HepG2 (cell line): ENCODE measurements around the gene NEK7. TPM values are rescaled to one million over a fixed set of nuclear protein-coding genes. Genes with fewer than 3 reads are reported as not detected.

Experiments used
- NR3C1 ChIP-seq: sonication (generic); formaldehyde crosslinking; IDR thresholded peaks from 2 replicates; pipeline ENCODE4 v1.4.0; 2020; ENCODE audit warnings: missing genetic modification reagents
- ZBTB43 ChIP-seq: sonication (generic); formaldehyde crosslinking; conservative IDR thresholded peaks from 2 replicates; pipeline ENCODE4 v1.4.0; 2020; ENCODE audit warnings: missing genetic modification reagents
- ZNF142 ChIP-seq: sonication (generic); formaldehyde crosslinking; IDR thresholded peaks from 2 replicates; pipeline ENCODE4 v1.4.0; 2020; ENCODE audit warnings: missing genetic modification reagents
- ZNF547 ChIP-seq: sonication (generic); formaldehyde crosslinking; IDR thresholded peaks from 2 replicates; pipeline ENCODE4 v1.5.1; 2020; ENCODE audit warnings: mild to moderate bottlenecking, missing genetic modification reagents
- ZNF747 ChIP-seq: sonication (generic); formaldehyde crosslinking; IDR thresholded peaks from 2 replicates; pipeline ENCODE4 v1.8.1; 2023; ENCODE audit warnings: missing genetic modification reagents, mild to moderate bottlenecking, borderline replicate concordance
- polyA plus RNA-seq, 8 experiments: library from polyadenylated mRNA; depleted of rRNA in 3 of 8; stranded (reverse) in 7 of 8; unstranded in 1 of 8; fragments of >200 nt; fragmentation: Illumina TruSeq in 4 of 8; extraction: Trizol in 4 of 8; gene quantifications; 2 replicates each; pipeline versions ENCODE4 v1.2.1 to v1.2.3, GENCODE V29; 2011 to 2016; ENCODE audit warnings: low read depth in 4 of 8, missing spikeins in 1 of 8, mixed read lengths in 1 of 8; ENCODE audit not compliant: insufficient read depth in 1 of 8
- total RNA-seq, 5 experiments: library from RNA; depleted of rRNA; stranded (reverse); fragments of >200 nt; fragmentation: Illumina TruSeq; extraction: Trizol; gene quantifications; 2 replicates each; pipeline ENCODE4 v1.2.3, GENCODE V29; 2016; ENCODE audit warnings: low read depth in 1 of 5
- TF ChIP-seq, protein P1 (sequence below): sonication (generic); formaldehyde crosslinking; IDR thresholded peaks from 2 replicates; pipeline ENCODE4 v1.4.0; 2020; ENCODE audit warnings: missing genetic modification reagents

The NEK7 gene
- total and polyA plus RNA-seq, 2 of the 13 experiments (the other 11 are each of a cell fraction or from before 2014, with no cell fraction given) = 18.1 to 19.2 TPM

GRCh38 chr1:198261886-198262285 is 105.1 kb downstream of the NEK7 start (continued):
- TF ChIP-seq, protein P1, sequence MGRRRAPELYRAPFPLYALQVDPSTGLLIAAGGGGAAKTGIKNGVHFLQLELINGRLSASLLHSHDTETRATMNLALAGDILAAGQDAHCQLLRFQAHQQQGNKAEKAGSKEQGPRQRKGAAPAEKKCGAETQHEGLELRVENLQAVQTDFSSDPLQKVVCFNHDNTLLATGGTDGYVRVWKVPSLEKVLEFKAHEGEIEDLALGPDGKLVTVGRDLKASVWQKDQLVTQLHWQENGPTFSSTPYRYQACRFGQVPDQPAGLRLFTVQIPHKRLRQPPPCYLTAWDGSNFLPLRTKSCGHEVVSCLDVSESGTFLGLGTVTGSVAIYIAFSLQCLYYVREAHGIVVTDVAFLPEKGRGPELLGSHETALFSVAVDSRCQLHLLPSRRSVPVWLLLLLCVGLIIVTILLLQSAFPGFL = no peak
- TF ChIP-seq ZNF547 (CRISPR knock-in tag) (no peak), NR3C1 (CRISPR knock-in tag) (no peak), ZNF142 (CRISPR knock-in tag) (no peak), ZNF747 (CRISPR knock-in tag) (no peak), ZBTB43 (CRISPR knock-in tag) (no peak)
